Measurements from ENCODE around the gene DNLZ. TPM values are rescaled to one million over a fixed set of nuclear protein-coding genes. Genes with fewer than 3 reads are reported as not detected.
A peak's percentile ranks its signal among the peaks of the same experiment; 100 is the strongest.

The DNLZ gene
- total and polyA plus RNA-seq, 9 of the 15 experiments (the other 6 are each of a cell fraction or from before 2014, with no cell fraction given) = 0.17 to 44.6 (median 3.4) TPM

GRCh38 chr9:136311051-136312008, 52.2 kb downstream of the DNLZ start:
- ATAC-seq (peak; percentile 82), FAIRE-seq (no peak), DNase-seq (ENCODE audit: extremely low read depth in 1 of 4, low spot score in 3 of 4) (peak in 3 of 4 experiments; percentile 48 to 57 (median 49))
- ChIA-PET CTCF (ENCODE audit: low intra/inter-chr PET ratio) (interaction anchor here (0.7 to 0.9 kb wide), 2 partner anchors 88 to 382 kb away, joined by 3 read pairs; partner anchors contain the start of gene SNAPC4), POLR2A (interaction anchor here (1.0 kb wide), 1 partner anchor 52 kb away, joined by 3 read pairs; the partner anchor contains the start of gene DNLZ)
- WGBS (ENCODE audit: insufficient coverage, low coverage, missing lambda C conversion rate) = 18% methylated on average over 17 of the region's 23 CpGs
- Histone ChIP-seq H3K9ac (ENCODE audit: insufficient read depth in 1 of 2, low read depth in 2 of 2, low read length in 2 of 2) (peak overlapping the region in 1 of 2 experiments; percentile 57; a peak in 2 of 4 replicates), H3K4me1 (replicated peaks in 1 of 2; ENCODE audit: control insufficient read depth in 2 of 2, insufficient read depth in 2 of 2, low read length in 2 of 2) (peaks cover 5 to 38% of the 10 kb centered on the region in 2 experiments; a peak in 3 of 5 replicates), H3K9me3 (replicated peaks; ENCODE audit: control insufficient read depth, insufficient read depth, low read depth, low read length) (peaks cover 19% of the 10 kb centered on the region), H4K20me1 (replicated peaks; ENCODE audit: control insufficient read depth, insufficient read depth, low read length) (no peaks in the 10 kb centered on the region), H2AFZ (ENCODE audit: low read depth, low read length) (peak overlapping the region; percentile 52; the same call in 1 of the 2 replicates), H3K27ac (ENCODE audit: extremely low read depth, low read depth, low read length) (no peak overlapping the region), H3K9me1 (ENCODE audit: control insufficient read depth, insufficient read depth, low read length) (no peaks in the 10 kb centered on the region), H3K4me2 (ENCODE audit: insufficient read depth, low read length) (no peak overlapping the region), H3K4me3 (no peak overlapping the region), H3K79me2 (ENCODE audit: control insufficient read depth, insufficient read depth, low read length) (no peaks in the 10 kb centered on the region), H3K36me3 (ENCODE audit: control insufficient read depth, insufficient read depth, low read length) (no peaks in the 10 kb centered on the region; the same call in 2 of the 3 replicates), H3K27me3 (ENCODE audit: control insufficient read depth in 2 of 2, insufficient read depth in 2 of 2, low read length in 2 of 2) (peaks cover 0 to 9% of the 10 kb centered on the region in 2 experiments; a peak in 3 of 5 replicates)
- BruUV-seq (replicated peaks) = no TSS peak
- in situ Hi-C loops (cut with MboI) = no loop called here
- intact Hi-C loops (cut with micrococcal nuclease) = no loop called here
- TF ChIP-seq, protein P1, sequence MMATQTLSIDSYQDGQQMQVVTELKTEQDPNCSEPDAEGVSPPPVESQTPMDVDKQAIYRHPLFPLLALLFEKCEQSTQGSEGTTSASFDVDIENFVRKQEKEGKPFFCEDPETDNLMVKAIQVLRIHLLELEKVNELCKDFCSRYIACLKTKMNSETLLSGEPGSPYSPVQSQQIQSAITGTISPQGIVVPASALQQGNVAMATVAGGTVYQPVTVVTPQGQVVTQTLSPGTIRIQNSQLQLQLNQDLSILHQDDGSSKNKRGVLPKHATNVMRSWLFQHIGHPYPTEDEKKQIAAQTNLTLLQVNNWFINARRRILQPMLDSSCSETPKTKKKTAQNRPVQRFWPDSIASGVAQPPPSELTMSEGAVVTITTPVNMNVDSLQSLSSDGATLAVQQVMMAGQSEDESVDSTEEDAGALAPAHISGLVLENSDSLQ (IDR thresholded peaks at IDR 0.05) = peak; percentile 65
- TF ChIP-seq ASH1L (IDR thresholded peaks at IDR 0.05; ENCODE audit: borderline replicate concordance, low read depth, partially characterized antibody) (no peak), ARHGAP35 (IDR thresholded peaks at IDR 0.05; ENCODE audit: partially characterized antibody) (no peak), ZNF778 (CRISPR knock-in tag; IDR thresholded peaks at IDR 0.05) (no peak), NRF1 (conservative IDR thresholded peaks at IDR 0.05 in 1 of 2, IDR thresholded peaks at IDR 0.05 in 1 of 2) (peak; percentile 79 to 81), BCOR (IDR thresholded peaks at IDR 0.05) (peak; percentile 82), MCM3 (IDR thresholded peaks at IDR 0.05) (no peak), TOE1 (IDR thresholded peaks at IDR 0.05; ENCODE audit: borderline replicate concordance) (no peak), TOE1 (CRISPR knock-in tag; IDR thresholded peaks at IDR 0.05; ENCODE audit: borderline replicate concordance, low read depth) (no peak), PHTF2 (CRISPR knock-in tag; IDR thresholded peaks at IDR 0.05) (no peak)
- TF ChIP-seq, protein P2, sequence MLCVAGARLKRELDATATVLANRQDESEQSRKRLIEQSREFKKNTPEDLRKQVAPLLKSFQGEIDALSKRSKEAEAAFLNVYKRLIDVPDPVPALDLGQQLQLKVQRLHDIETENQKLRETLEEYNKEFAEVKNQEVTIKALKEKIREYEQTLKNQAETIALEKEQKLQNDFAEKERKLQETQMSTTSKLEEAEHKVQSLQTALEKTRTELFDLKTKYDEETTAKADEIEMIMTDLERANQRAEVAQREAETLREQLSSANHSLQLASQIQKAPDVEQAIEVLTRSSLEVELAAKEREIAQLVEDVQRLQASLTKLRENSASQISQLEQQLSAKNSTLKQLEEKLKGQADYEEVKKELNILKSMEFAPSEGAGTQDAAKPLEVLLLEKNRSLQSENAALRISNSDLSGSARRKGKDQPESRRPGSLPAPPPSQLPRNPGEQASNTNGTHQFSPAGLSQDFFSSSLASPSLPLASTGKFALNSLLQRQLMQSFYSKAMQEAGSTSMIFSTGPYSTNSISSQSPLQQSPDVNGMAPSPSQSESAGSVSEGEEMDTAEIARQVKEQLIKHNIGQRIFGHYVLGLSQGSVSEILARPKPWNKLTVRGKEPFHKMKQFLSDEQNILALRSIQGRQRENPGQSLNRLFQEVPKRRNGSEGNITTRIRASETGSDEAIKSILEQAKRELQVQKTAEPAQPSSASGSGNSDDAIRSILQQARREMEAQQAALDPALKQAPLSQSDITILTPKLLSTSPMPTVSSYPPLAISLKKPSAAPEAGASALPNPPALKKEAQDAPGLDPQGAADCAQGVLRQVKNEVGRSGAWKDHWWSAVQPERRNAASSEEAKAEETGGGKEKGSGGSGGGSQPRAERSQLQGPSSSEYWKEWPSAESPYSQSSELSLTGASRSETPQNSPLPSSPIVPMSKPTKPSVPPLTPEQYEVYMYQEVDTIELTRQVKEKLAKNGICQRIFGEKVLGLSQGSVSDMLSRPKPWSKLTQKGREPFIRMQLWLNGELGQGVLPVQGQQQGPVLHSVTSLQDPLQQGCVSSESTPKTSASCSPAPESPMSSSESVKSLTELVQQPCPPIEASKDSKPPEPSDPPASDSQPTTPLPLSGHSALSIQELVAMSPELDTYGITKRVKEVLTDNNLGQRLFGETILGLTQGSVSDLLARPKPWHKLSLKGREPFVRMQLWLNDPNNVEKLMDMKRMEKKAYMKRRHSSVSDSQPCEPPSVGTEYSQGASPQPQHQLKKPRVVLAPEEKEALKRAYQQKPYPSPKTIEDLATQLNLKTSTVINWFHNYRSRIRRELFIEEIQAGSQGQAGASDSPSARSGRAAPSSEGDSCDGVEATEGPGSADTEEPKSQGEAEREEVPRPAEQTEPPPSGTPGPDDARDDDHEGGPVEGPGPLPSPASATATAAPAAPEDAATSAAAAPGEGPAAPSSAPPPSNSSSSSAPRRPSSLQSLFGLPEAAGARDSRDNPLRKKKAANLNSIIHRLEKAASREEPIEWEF (CRISPR knock-in tag; IDR thresholded peaks at IDR 0.05) = no peak
- TF ChIP-seq, protein P3, sequence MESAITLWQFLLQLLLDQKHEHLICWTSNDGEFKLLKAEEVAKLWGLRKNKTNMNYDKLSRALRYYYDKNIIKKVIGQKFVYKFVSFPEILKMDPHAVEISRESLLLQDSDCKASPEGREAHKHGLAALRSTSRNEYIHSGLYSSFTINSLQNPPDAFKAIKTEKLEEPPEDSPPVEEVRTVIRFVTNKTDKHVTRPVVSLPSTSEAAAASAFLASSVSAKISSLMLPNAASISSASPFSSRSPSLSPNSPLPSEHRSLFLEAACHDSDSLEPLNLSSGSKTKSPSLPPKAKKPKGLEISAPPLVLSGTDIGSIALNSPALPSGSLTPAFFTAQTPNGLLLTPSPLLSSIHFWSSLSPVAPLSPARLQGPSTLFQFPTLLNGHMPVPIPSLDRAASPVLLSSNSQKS (CRISPR knock-in tag; IDR thresholded peaks at IDR 0.05) = no peak

Data from K562 (cell line).